ENCODE data around the gene ZNF684. TPM values are rescaled to one million over a fixed set of nuclear protein-coding genes. Genes with fewer than 3 reads are reported as not detected.
A peak's percentile ranks its signal among the peaks of the same experiment; 100 is the strongest.

Gene ZNF684
- total and polyA plus RNA-seq, 9 of the 15 experiments (the other 6 are each of a cell fraction or from before 2014, with no cell fraction given), result 4.8 to 8.8 (median 5.5) TPM

DNA sequence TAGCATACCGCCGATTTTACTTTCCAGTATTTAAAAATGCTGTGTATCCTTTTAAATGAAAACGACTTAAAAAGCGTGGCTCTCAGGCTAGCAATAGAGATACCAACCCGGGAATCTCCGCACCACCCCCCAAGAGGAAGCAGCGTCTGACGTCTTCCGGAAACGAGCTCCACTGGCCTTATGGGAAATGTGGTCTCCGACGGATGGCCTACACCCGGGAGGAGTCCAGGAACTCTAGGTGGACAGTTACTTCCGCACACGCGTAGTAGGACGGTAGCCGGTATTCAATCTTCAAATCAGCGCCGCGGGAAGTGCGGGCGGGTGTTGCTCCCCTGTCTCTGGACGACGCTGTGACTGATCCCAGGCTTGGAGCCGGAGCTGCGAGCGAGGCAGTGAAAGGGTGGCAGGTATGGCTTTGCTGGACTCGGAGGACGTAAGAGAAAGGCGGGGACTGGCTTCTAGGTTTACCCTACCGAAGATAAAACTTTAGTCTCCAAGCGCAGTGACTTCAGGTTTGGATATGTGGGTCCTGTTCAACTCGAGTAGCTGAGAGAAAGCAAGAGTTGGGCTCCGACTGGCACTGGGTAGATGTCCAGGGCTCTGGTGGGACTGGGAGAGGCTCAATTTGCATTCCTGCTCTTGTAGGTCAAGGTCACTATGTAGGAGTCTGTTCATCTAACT is at the start of gene ZNF684 (continued):
- TF ChIP-seq ZNF644 (tag; IDR thresholded peaks at IDR 0.05; ENCODE audit: low read depth) (peak; percentile 73; the same call in 1 of the 2 replicates), NCOA4 (IDR thresholded peaks at IDR 0.05; ENCODE audit: partially characterized antibody) (no peak), EP300 (IDR thresholded peaks at IDR 0.05; ENCODE audit: low read length) (no peak; the same call in 1 of the 2 replicates), SNIP1 (IDR thresholded peaks at IDR 0.05; ENCODE audit: low read depth) (no peak), CCAR2 (IDR thresholded peaks at IDR 0.05; ENCODE audit: low read depth, low read length) (no peak), ZNF551 (CRISPR knock-in tag; IDR thresholded peaks at IDR 0.05) (no peak), ZNF668 (CRISPR knock-in tag; IDR thresholded peaks at IDR 0.05) (no peak), ETS2 (tag; IDR thresholded peaks at IDR 0.05; ENCODE audit: borderline replicate concordance, poor library complexity, severe bottlenecking) (no peak), TAL1 (IDR thresholded peaks at IDR 0.05) (no peak), MCM5 (IDR thresholded peaks at IDR 0.05; ENCODE audit: low read depth) (no peak), NBN (IDR thresholded peaks at IDR 0.05; ENCODE audit: low read depth) (peak; percentile 75), ZNF445 (CRISPR knock-in tag; IDR thresholded peaks at IDR 0.05; ENCODE audit: low read depth) (no peak), KLF6 (CRISPR knock-in tag; IDR thresholded peaks at IDR 0.05; ENCODE audit: borderline replicate concordance) (0 out of 2 replicates have a peak, but pooled peaks have one; percentile 18), SP1 (CRISPR knock-in tag; IDR thresholded peaks at IDR 0.05) (peak; percentile 77; the same call in 1 of the 2 replicates), ZNF175 (CRISPR knock-in tag; IDR thresholded peaks at IDR 0.05; ENCODE audit: low read depth) (no peak), TSC22D4 (tag; IDR thresholded peaks at IDR 0.05) (no peak), RBM39 (optimal IDR thresholded peaks at IDR 0.05; ENCODE audit: low read depth, low read length) (no peak), PHTF2 (CRISPR knock-in tag; IDR thresholded peaks at IDR 0.05) (no peak), MEF2D (tag; conservative IDR thresholded peaks at IDR 0.05; ENCODE audit: low read depth) (no peak)
- TF ChIP-seq, protein P1, sequence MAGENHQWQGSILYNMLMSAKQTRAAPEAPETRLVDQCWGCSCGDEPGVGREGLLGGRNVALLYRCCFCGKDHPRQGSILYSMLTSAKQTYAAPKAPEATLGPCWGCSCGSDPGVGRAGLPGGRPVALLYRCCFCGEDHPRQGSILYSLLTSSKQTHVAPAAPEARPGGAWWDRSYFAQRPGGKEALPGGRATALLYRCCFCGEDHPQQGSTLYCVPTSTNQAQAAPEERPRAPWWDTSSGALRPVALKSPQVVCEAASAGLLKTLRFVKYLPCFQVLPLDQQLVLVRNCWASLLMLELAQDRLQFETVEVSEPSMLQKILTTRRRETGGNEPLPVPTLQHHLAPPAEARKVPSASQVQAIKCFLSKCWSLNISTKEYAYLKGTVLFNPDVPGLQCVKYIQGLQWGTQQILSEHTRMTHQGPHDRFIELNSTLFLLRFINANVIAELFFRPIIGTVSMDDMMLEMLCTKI (IDR thresholded peaks at IDR 0.05; ENCODE audit: partially characterized antibody), result no peak
- TF ChIP-seq, protein P2, sequence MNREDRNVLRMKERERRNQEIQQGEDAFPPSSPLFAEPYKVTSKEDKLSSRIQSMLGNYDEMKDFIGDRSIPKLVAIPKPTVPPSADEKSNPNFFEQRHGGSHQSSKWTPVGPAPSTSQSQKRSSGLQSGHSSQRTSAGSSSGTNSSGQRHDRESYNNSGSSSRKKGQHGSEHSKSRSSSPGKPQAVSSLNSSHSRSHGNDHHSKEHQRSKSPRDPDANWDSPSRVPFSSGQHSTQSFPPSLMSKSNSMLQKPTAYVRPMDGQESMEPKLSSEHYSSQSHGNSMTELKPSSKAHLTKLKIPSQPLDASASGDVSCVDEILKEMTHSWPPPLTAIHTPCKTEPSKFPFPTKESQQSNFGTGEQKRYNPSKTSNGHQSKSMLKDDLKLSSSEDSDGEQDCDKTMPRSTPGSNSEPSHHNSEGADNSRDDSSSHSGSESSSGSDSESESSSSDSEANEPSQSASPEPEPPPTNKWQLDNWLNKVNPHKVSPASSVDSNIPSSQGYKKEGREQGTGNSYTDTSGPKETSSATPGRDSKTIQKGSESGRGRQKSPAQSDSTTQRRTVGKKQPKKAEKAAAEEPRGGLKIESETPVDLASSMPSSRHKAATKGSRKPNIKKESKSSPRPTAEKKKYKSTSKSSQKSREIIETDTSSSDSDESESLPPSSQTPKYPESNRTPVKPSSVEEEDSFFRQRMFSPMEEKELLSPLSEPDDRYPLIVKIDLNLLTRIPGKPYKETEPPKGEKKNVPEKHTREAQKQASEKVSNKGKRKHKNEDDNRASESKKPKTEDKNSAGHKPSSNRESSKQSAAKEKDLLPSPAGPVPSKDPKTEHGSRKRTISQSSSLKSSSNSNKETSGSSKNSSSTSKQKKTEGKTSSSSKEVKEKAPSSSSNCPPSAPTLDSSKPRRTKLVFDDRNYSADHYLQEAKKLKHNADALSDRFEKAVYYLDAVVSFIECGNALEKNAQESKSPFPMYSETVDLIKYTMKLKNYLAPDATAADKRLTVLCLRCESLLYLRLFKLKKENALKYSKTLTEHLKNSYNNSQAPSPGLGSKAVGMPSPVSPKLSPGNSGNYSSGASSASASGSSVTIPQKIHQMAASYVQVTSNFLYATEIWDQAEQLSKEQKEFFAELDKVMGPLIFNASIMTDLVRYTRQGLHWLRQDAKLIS (CRISPR knock-in tag; IDR thresholded peaks at IDR 0.05), result 0 out of 2 replicates have a peak, but pooled peaks have one; percentile 43
- TF ChIP-seq, protein P3, sequence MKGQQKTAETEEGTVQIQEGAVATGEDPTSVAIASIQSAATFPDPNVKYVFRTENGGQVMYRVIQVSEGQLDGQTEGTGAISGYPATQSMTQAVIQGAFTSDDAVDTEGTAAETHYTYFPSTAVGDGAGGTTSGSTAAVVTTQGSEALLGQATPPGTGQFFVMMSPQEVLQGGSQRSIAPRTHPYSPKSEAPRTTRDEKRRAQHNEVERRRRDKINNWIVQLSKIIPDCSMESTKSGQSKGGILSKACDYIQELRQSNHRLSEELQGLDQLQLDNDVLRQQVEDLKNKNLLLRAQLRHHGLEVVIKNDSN (CRISPR knock-in tag; IDR thresholded peaks at IDR 0.05), result 0 out of 2 replicates have a peak, but pooled peaks have one; percentile 33

Data from K562 (cell line).